SK-N-SH (cell line): ENCODE measurements around the gene ERICH3. TPM values are rescaled to one million over a fixed set of nuclear protein-coding genes. Genes with fewer than 3 reads are reported as not detected.

Experiments
- CTCF ChIA-PET: fragments of 300-600, 350-600 bp; formaldehyde crosslinking; extraction: SDS; loops from one replicate; lab custom pipeline; 2021; lab: Yijun Ruan, JAX
- POLR2A ChIA-PET: fragments of 350-600 bp; sonication (Branson Sonifier 250); formaldehyde crosslinking; extraction: SDS; loops from one replicate; lab custom pipeline; 2020; ENCODE audit warnings: antibody characterized with exemption, inconsistent platforms; lab: Yijun Ruan, JAX
- DNase-seq: peaks from one replicate; pipeline ENCODE4 v3.0.0; 2012
- H2AFZ ChIP-seq: fragments of 200-600 bp; sonication (generic); 2 replicates; pipeline ENCODE4 v1.8.1; 2016; ENCODE audit warnings: antibody characterized with exemption, mild to moderate bottlenecking, low read depth
- H3F3A ChIP-seq: fragments of 200-600 bp; sonication (generic); replicated peaks from 2 replicates; pipeline ENCODE3; 2016; ENCODE audit warnings: antibody characterized with exemption, mild to moderate bottlenecking; ENCODE audit not compliant: insufficient read depth
- H3K27ac ChIP-seq, 2 experiments: fragments of 200-500 bp in 1 of 2; fragments of 200-600 bp in 1 of 2; sonication (Bioruptor generic) in 1 of 2; sonication (generic), shearing (Covaris generic) in 1 of 2; 2 replicates each; pipeline versions ENCODE4 v1.5.1 to v1.6.1; 2014 to 2016; ENCODE audit warnings: low read depth in 2 of 2, inconsistent platforms in 1 of 2, low read length in 1 of 2, mild to moderate bottlenecking in 1 of 2, mixed read lengths in 1 of 2
- H3K27me3 ChIP-seq: fragments of 200-600 bp; sonication (generic), shearing (Covaris generic); 2 replicates; pipeline ENCODE4 v1.6.1; 2016; ENCODE audit warnings: mixed run types; ENCODE audit not compliant: insufficient read depth
- H3K36me3 ChIP-seq, 2 experiments: fragments of 200-500 bp in 1 of 2; fragments of 200-600 bp in 1 of 2; sonication (Bioruptor generic) in 1 of 2; sonication (generic) in 1 of 2; replicated peaks in 1 of 2; 2 replicates each; pipeline versions ENCODE3 to v1.5.1; 2014 to 2016; ENCODE audit warnings: low read length in 1 of 2, mild to moderate bottlenecking in 1 of 2; ENCODE audit not compliant: insufficient read depth in 2 of 2, control insufficient read depth in 1 of 2
- H3K4me1 ChIP-seq, 2 experiments: fragments of 200-500 bp in 1 of 2; fragments of 200-600 bp in 1 of 2; sonication (Bioruptor generic) in 1 of 2; sonication (generic), shearing (Covaris generic) in 1 of 2; 2 replicates each; pipeline versions ENCODE4 v1.5.1 to v1.6.1; 2014 to 2016; ENCODE audit warnings: low read depth in 1 of 2, low read length in 1 of 2, mixed run types in 1 of 2; ENCODE audit not compliant: insufficient read depth in 2 of 2, control insufficient read depth in 1 of 2
- H3K4me2 ChIP-seq: fragments of 200-600 bp; sonication (generic), shearing (Covaris generic); 2 replicates; pipeline ENCODE4 v1.6.1; 2017; ENCODE audit warnings: mixed run types
- H3K4me3 ChIP-seq, 2 experiments: fragments of 200-500 bp in 1 of 2; fragments of 200-600 bp in 1 of 2; sonication (Bioruptor generic) in 1 of 2; sonication (generic), shearing (Covaris generic) in 1 of 2; 2 replicates each; pipeline versions ENCODE4 v1.5.1 to v1.8.1; 2014 to 2016; ENCODE audit warnings: low read depth in 2 of 2, inconsistent platforms in 1 of 2, low read length in 1 of 2, mild to moderate bottlenecking in 1 of 2, mixed read lengths in 1 of 2, moderate library complexity in 1 of 2
- H3K79me2 ChIP-seq: fragments of 200-600 bp; sonication (generic); 2 replicates; pipeline ENCODE4 v1.8.1; 2017; ENCODE audit warnings: mild to moderate bottlenecking; ENCODE audit not compliant: insufficient read depth
- H3K9ac ChIP-seq: fragments of 200-600 bp; sonication (generic); 2 replicates; pipeline ENCODE4 v1.6.1; 2017; ENCODE audit warnings: mixed run types
- H3K9me2 ChIP-seq: fragments of 200-600 bp; sonication (generic); 2 replicates; pipeline ENCODE4 v1.6.1; 2017; ENCODE audit warnings: mixed run types
- H3K9me3 ChIP-seq: fragments of 200-600 bp; sonication (generic); 2 replicates; pipeline ENCODE4 v1.6.1; 2017; ENCODE audit warnings: mixed run types, mild to moderate bottlenecking, moderate library complexity
- H4K20me1 ChIP-seq: fragments of 200-600 bp; sonication (generic); 2 replicates; pipeline ENCODE4 v1.6.1; 2017; ENCODE audit warnings: mild to moderate bottlenecking, mixed run types; ENCODE audit not compliant: insufficient read depth
- CHD2 ChIP-seq: fragments of 150-350 bp; IDR thresholded peaks from 2 replicates; pipeline ENCODE4 v1.6.1; 2018; ENCODE audit warnings: low read length; ENCODE audit not compliant: partially characterized antibody
- EZH2phosphoT487 ChIP-seq: fragments of 200-600 bp; sonication (generic); IDR thresholded peaks from 2 replicates; pipeline ENCODE4 v1.6.1; 2017; ENCODE audit warnings: low read depth, mixed run types, mild to moderate bottlenecking, antibody characterized with exemption, moderate library complexity, borderline replicate concordance
- FOSL2 ChIP-seq: IDR thresholded peaks from 2 replicates; pipeline ENCODE4 v1.4.0; 2012; ENCODE audit warnings: low read depth, mild to moderate bottlenecking, moderate library complexity, borderline replicate concordance
- IRF3 ChIP-seq: fragments of 150-350 bp; IDR thresholded peaks from 2 replicates; pipeline ENCODE4 v1.6.1; 2016; ENCODE audit warnings: mild to moderate bottlenecking, low read depth, low read length
- MEF2A ChIP-seq: IDR thresholded peaks from 2 replicates; pipeline ENCODE4 v1.4.0; 2012; ENCODE audit warnings: low read depth, borderline replicate concordance
- NFIC ChIP-seq: IDR thresholded peaks from 2 replicates; pipeline ENCODE4 v1.4.0; 2012; ENCODE audit warnings: borderline replicate concordance
- SIN3A ChIP-seq: IDR thresholded peaks from 2 replicates; pipeline ENCODE4 v1.6.1; 2012; ENCODE audit warnings: low read depth, mild to moderate bottlenecking, low read length, moderate library complexity, borderline replicate concordance
- TCF12 ChIP-seq: IDR thresholded peaks from 2 replicates; pipeline ENCODE4 v1.4.0; 2012
- YY1 ChIP-seq: IDR thresholded peaks from 2 replicates; pipeline ENCODE4 v1.4.0; 2012; ENCODE audit warnings: low read depth, mild to moderate bottlenecking
- ZBTB33 ChIP-seq: IDR thresholded peaks from 2 replicates; pipeline ENCODE4 v1.4.0; 2012; ENCODE audit warnings: low read depth, borderline replicate concordance
- WGBS: methylation state at CpG from one replicate; pipeline ENCODE4 v1.1.6; 2017; ENCODE audit warnings: low lambda C conversion rate; 5-methylcytosine and 5-hydroxymethylcytosine counted together
- polyA plus RNA-seq, 3 experiments: library from polyadenylated mRNA; depleted of rRNA; stranded (reverse); fragments of >200 nt; gene quantifications; 2 replicates each; pipeline ENCODE4 v1.2.3, GENCODE V29; 2012

ERICH3 gene
- polyA plus RNA-seq, 1 of the 3 experiments (the other 2 are of a cell fraction) = not detected

GRCh38 chr1:74570797-74571492 lies 102.6 kb downstream of the ERICH3 start (continued):
- no peak for TF ChIP-seq MEF2A
- TF ChIP-seq CHD2 = no peak
- TF ChIP-seq TCF12 = no peak
- no peak for TF ChIP-seq NFIC
- TF ChIP-seq IRF3 = no peak
- TF ChIP-seq FOSL2 = no peak
- TF ChIP-seq SIN3A = no peak
- TF ChIP-seq ZBTB33 = no peak

GRCh38 chr1:74549932-74550331 lies 123.7 kb downstream of the ERICH3 start:
- WGBS = 86% methylated on average over 2 of the region's 2 CpGs
- Histone ChIP-seq H3F3A (no peaks in the 10 kb centered on the region), H4K20me1 (no peaks in the 10 kb centered on the region), H3K79me2 (no peaks in the 10 kb centered on the region), H3K9me2 (no peaks in the 10 kb centered on the region), H3K4me1 (peaks cover 0 to 12% of the 10 kb centered on the region in 2 experiments; a peak in 2 of 4 replicates), H3K27me3 (no peaks in the 10 kb centered on the region)
- no peak for DNase-seq
- TF ChIP-seq EZH2phosphoT487 (no peak), YY1 (no peak)
- TF ChIP-seq, all 33 proteins: peak for 0
- Histone ChIP-seq H3K4me3 (no peak overlapping the region), H3K27ac (peak overlapping the region in 1 of 2 experiments; percentile 58; a peak in 1 of 4 replicates), H2AFZ (no peak overlapping the region), H3K9ac (no peak overlapping the region), H3K36me3 (no peaks in the 10 kb centered on the region), H3K4me2 (no peak overlapping the region), H3K9me3 (no peaks in the 10 kb centered on the region)
- ChIA-PET POLR2A (no interaction called here), CTCF (interaction anchor here (1.2 kb wide), 1 partner anchor 18 kb away, joined by 6 read pairs; no protein-coding TSS in a partner anchor)
